ENCODE data around the gene MCM7. TPM values are rescaled to one million over a fixed set of nuclear protein-coding genes. Genes with fewer than 3 reads are reported as not detected.
A peak's percentile ranks its signal among the peaks of the same experiment; 100 is the strongest.

The MCM7 gene
- total RNA-seq, 1 experiment from 2014 or later, result 387 TPM

DNA sequence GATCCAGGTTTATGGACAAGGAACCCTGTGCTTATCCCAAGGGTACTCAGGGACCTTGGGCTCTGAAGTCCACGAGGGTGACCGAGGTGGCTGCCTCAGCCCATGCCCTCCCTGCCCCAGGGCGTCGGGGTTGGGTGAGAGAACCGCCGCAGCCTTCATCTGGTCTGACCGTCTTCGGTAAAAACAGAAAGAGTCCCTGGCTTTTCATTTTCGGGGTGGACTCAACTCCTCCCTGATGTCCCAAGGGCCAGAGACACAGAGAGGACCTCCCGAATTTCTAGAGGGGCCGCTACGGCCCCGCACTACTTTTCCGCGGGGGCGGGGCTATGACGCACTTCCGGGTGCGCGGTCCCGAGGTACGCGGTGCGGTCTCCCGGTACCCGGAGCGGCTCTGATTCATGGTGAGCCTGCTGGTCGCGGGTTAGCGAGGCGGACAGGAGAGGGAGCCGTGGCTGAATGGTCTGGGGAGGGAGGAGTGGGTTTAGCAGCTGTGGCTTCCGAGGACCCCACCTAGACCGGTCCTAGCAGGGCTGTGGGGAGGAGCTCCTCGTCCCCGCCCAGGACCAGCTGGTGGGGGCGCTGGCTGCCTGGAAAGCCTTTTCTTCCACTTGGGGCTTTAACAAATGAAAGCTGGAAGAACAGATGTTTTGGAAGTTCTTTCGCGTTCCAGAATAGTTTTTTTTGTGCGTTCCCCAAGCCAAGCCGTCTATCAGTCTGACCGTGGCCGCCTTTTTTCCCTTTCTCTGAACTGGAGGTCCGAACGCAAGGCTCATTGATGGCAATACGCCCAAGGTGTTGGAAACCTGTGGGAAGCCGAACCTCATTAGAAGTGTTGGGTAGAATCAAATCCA is 51.5 kb downstream of the MCM7 start, which contains the start of gene ZSCAN21 (continued):
- TF ChIP-seq YY1 (IDR thresholded peaks at IDR 0.05; ENCODE audit: extremely low read depth, insufficient replicate concordance, low read depth, low read length), result no peak
- TF ChIP-seq, protein P1, sequence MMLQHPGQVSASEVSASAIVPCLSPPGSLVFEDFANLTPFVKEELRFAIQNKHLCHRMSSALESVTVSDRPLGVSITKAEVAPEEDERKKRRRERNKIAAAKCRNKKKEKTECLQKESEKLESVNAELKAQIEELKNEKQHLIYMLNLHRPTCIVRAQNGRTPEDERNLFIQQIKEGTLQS (IDR thresholded peaks at IDR 0.05), result no peak
- peak; percentile 58 for TF ChIP-seq TCF7L2 (IDR thresholded peaks at IDR 0.05; ENCODE audit: borderline replicate concordance, extremely low read depth, insufficient read depth, insufficient read length)
- TF ChIP-seq CEBPB (IDR thresholded peaks at IDR 0.05; ENCODE audit: low read depth), result no peak

DNA sequence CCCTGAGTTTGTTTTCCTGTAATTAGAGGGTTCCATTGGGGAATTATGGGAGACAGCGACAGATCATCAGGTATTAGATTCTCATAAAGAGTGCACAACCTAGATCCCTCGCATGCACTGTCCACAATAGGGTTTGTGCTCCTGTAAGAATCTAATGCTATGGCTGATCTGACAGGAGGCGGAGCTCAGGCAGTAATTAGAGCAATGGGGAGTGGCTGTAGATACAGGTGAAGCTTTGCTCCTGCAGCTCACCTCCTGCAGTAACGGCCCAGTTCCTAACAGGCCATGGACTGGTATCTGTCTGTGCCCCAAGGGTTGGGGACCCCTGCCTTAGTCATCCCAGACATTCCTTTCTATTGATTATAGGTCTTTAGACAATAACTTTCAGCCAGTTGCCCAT is 52.5 kb downstream of the MCM7 start:
- H4K20me1 ChIP-seq (ENCODE audit: insufficient read depth), result no peaks in the 10 kb centered on the region
- H3K4me2 ChIP-seq (ENCODE audit: low read length), result no peak overlapping the region
- H3K27me3 ChIP-seq (ENCODE audit: insufficient read depth, low read length), result no peaks in the 10 kb centered on the region
- RAD21 ChIA-PET (ENCODE audit: low non-redundant PET in 1 of 2, low total read pairs in 2 of 2, uncharacterized antibody in 2 of 2, unreplicated experiment in 2 of 2), result no interaction called here
- no peaks in the 10 kb centered on the region for H3K9me3 ChIP-seq (ENCODE audit: control insufficient read depth in 1 of 2, insufficient read depth in 1 of 2, low read depth in 1 of 2, low read length in 2 of 2)
- ATAC-seq, result no peak
- BruUV-seq (replicated peaks), result no TSS peak
- no peak overlapping the region for H3K4me3 ChIP-seq (replicated peaks in 1 of 2; ENCODE audit: low read depth in 1 of 2, low read length in 2 of 2)
- no peak overlapping the region for H3K9ac ChIP-seq (ENCODE audit: low read length)
- no peak for DNase-seq (ENCODE audit: low read depth, low spot score)
- H3K4me1 ChIP-seq (ENCODE audit: control insufficient read depth in 1 of 2, insufficient read depth in 2 of 2, low read length in 2 of 2), result peaks cover 10 to 16% of the 10 kb centered on the region in 2 experiments; a peak in 2 of 4 replicates
- H3K79me2 ChIP-seq (ENCODE audit: insufficient read depth, low read length), result peaks cover 14% of the 10 kb centered on the region
- no peaks in the 10 kb centered on the region for H3K9me2 ChIP-seq (ENCODE audit: insufficient read depth)
- H3K36me3 ChIP-seq (ENCODE audit: control insufficient read depth in 1 of 2, insufficient read depth in 2 of 2, low read length in 2 of 2), result peaks cover 0 to 3% of the 10 kb centered on the region in 2 experiments; a peak in 1 of 4 replicates
- intact Hi-C loops (cut with micrococcal nuclease), result loop anchor here (2.0 kb wide), 1 partner anchor 52 kb away; the partner anchor contains the start of genes AP4M1 and MCM7
- H3K27ac ChIP-seq (ENCODE audit: low read depth, low read length), result no peak overlapping the region
- CTCF ChIA-PET, result no interaction called here
- POLR2A ChIA-PET, result interaction anchor here (1.6 kb wide), 1 partner anchor 33 kb away, joined by 5 read pairs; the partner anchor contains the start of gene ZKSCAN1
- H2AFZ ChIP-seq (ENCODE audit: low read depth, low read length, poor library complexity, severe bottlenecking), result peak overlapping the region; percentile 57
- TF ChIP-seq EZH2 (IDR thresholded peaks at IDR 0.05) (no peak), RAD21 (IDR thresholded peaks at IDR 0.05; ENCODE audit: low read depth) (no peak), SIN3A (IDR thresholded peaks at IDR 0.05; ENCODE audit: low read depth) (no peak), EGR1 (IDR thresholded peaks at IDR 0.05; ENCODE audit: low read depth) (no peak), ZFX (IDR thresholded peaks at IDR 0.05) (no peak), CBX3 (IDR thresholded peaks at IDR 0.05; ENCODE audit: low read depth) (no peak), SRF (IDR thresholded peaks at IDR 0.05; ENCODE audit: low read depth) (no peak), ELF1 (IDR thresholded peaks at IDR 0.05; ENCODE audit: borderline replicate concordance, low read depth) (no peak), SP1 (IDR thresholded peaks at IDR 0.05; ENCODE audit: low read depth) (no peak), CEBPB (IDR thresholded peaks at IDR 0.05; ENCODE audit: low read depth) (no peak), TCF7L2 (IDR thresholded peaks at IDR 0.05; ENCODE audit: borderline replicate concordance, extremely low read depth, insufficient read depth, insufficient read length) (no peak), EZH2phosphoT487 (IDR thresholded peaks at IDR 0.05; ENCODE audit: borderline replicate concordance) (no peak), FOSL1 (IDR thresholded peaks at IDR 0.05; ENCODE audit: low read depth) (no peak), POLR2AphosphoS5 (IDR thresholded peaks at IDR 0.05; ENCODE audit: low read depth, low read length) (no peak), JUND (IDR thresholded peaks at IDR 0.05) (no peak)
- TF ChIP-seq, protein P2, sequence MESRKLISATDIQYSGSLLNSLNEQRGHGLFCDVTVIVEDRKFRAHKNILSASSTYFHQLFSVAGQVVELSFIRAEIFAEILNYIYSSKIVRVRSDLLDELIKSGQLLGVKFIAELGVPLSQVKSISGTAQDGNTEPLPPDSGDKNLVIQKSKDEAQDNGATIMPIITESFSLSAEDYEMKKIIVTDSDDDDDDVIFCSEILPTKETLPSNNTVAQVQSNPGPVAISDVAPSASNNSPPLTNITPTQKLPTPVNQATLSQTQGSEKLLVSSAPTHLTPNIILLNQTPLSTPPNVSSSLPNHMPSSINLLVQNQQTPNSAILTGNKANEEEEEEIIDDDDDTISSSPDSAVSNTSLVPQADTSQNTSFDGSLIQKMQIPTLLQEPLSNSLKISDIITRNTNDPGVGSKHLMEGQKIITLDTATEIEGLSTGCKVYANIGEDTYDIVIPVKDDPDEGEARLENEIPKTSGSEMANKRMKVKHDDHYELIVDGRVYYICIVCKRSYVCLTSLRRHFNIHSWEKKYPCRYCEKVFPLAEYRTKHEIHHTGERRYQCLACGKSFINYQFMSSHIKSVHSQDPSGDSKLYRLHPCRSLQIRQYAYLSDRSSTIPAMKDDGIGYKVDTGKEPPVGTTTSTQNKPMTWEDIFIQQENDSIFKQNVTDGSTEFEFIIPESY (IDR thresholded peaks at IDR 0.05; ENCODE audit: extremely low read depth, insufficient replicate concordance, low read length), result no peak
- TF ChIP-seq, protein P3, sequence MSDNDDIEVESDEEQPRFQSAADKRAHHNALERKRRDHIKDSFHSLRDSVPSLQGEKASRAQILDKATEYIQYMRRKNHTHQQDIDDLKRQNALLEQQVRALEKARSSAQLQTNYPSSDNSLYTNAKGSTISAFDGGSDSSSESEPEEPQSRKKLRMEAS (IDR thresholded peaks at IDR 0.05), result no peak
- TF ChIP-seq, protein P4, sequence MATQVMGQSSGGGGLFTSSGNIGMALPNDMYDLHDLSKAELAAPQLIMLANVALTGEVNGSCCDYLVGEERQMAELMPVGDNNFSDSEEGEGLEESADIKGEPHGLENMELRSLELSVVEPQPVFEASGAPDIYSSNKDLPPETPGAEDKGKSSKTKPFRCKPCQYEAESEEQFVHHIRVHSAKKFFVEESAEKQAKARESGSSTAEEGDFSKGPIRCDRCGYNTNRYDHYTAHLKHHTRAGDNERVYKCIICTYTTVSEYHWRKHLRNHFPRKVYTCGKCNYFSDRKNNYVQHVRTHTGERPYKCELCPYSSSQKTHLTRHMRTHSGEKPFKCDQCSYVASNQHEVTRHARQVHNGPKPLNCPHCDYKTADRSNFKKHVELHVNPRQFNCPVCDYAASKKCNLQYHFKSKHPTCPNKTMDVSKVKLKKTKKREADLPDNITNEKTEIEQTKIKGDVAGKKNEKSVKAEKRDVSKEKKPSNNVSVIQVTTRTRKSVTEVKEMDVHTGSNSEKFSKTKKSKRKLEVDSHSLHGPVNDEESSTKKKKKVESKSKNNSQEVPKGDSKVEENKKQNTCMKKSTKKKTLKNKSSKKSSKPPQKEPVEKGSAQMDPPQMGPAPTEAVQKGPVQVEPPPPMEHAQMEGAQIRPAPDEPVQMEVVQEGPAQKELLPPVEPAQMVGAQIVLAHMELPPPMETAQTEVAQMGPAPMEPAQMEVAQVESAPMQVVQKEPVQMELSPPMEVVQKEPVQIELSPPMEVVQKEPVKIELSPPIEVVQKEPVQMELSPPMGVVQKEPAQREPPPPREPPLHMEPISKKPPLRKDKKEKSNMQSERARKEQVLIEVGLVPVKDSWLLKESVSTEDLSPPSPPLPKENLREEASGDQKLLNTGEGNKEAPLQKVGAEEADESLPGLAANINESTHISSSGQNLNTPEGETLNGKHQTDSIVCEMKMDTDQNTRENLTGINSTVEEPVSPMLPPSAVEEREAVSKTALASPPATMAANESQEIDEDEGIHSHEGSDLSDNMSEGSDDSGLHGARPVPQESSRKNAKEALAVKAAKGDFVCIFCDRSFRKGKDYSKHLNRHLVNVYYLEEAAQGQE (IDR thresholded peaks at IDR 0.05; ENCODE audit: low read depth), result no peak

Data from HCT116 (cell line).